K562 (cell line): ENCODE data around the gene PCSK6. TPM values are rescaled to one million over a fixed set of nuclear protein-coding genes. Genes with fewer than 3 reads are reported as not detected.
A peak's percentile ranks its signal among the peaks of the same experiment; 100 is the strongest.

Experiments used
- ATAC-seq: fragments of 200-7000 bp; cut with Tn5 transposase; 3 replicates; pipeline ENCODE4 v1.9.1; 2020; ENCODE audit warnings: moderate library complexity
- BruUV-seq: library from RNA; stranded (reverse); fragments of 400-500 nt; replicated peaks from 2 replicates; lab custom pipeline; 2021; lab: Mats Ljungman, UMichigan
- CTCF ChIA-PET: fragments of 300-600 bp; formaldehyde crosslinking; extraction: SDS; loops from one replicate; lab custom pipeline; 2021; ENCODE audit warnings: low intra/inter-chr PET ratio; lab: Yijun Ruan, JAX
- POLR2A ChIA-PET: fragments of 300-600, 350-650 bp; sonication (Branson Sonifier 250); formaldehyde crosslinking; extraction: SDS; loops from one replicate; lab custom pipeline; 2021; ENCODE audit warnings: antibody characterized with exemption, inconsistent platforms; lab: Yijun Ruan, JAX
- DNase-seq, 4 experiments: peaks; one replicate each; pipeline versions ENCODE4 v3.0.0 to v3.0.0-alpha.2; 2011 to 2018; ENCODE audit warnings: low spot score in 3 of 4, mixed read lengths in 3 of 4; ENCODE audit errors: extremely low read depth in 1 of 4
- FAIRE-seq: peaks from 2 replicates; lab custom pipeline; 2011; peaks lifted over from hg19 to GRCh38; lab: Jason Lieb, UNC
- H2AFZ ChIP-seq: 2 replicates; pipeline ENCODE4 v1.6.0; 2011; ENCODE audit warnings: low read depth, low read length, control low read depth, inconsistent platforms
- H3K27ac ChIP-seq: fragments of 200-600 bp; 3 replicates; pipeline ENCODE4 v1.8.0; 2011; ENCODE audit warnings: low read depth, mild to moderate bottlenecking, control low read depth, inconsistent platforms, low read length, moderate library complexity, mixed read lengths; ENCODE audit errors: extremely low read depth
- H3K27me3 ChIP-seq, 2 experiments: fragments of 300-600 bp in 1 of 2; 2 replicates in 1 of 2; 3 replicates in 1 of 2; pipeline versions ENCODE4 v1.6.0 to v1.8.0; 2011; ENCODE audit warnings: inconsistent platforms in 2 of 2, low read length in 2 of 2, mild to moderate bottlenecking in 1 of 2, mixed read lengths in 1 of 2, moderate library complexity in 1 of 2; ENCODE audit not compliant: control insufficient read depth in 2 of 2, insufficient read depth in 2 of 2
- H3K36me3 ChIP-seq: fragments of 300-600 bp; 3 replicates; pipeline ENCODE4 v1.8.0; 2011; ENCODE audit warnings: mild to moderate bottlenecking, low read length, inconsistent platforms; ENCODE audit not compliant: control insufficient read depth, insufficient read depth
- H3K4me1 ChIP-seq, 2 experiments: fragments of 200-600 bp in 1 of 2; replicated peaks in 1 of 2; 2 replicates in 1 of 2; 3 replicates in 1 of 2; pipeline versions ENCODE4 v1.5.1 to v1.8.0; 2011; ENCODE audit warnings: inconsistent platforms in 2 of 2, low read length in 2 of 2, mild to moderate bottlenecking in 1 of 2, mixed read lengths in 1 of 2, moderate library complexity in 1 of 2; ENCODE audit not compliant: control insufficient read depth in 2 of 2, insufficient read depth in 2 of 2
- H3K4me2 ChIP-seq: 2 replicates; pipeline ENCODE4 v1.6.1; 2011; ENCODE audit warnings: low read length, control low read depth, inconsistent platforms, mixed read lengths; ENCODE audit not compliant: insufficient read depth
- H3K4me3 ChIP-seq: fragments of 200-600 bp; sonication (generic), shearing (Covaris generic); 2 replicates; pipeline ENCODE4 v1.5.1; 2016; ENCODE audit warnings: control low read depth, inconsistent platforms
- H3K79me2 ChIP-seq: fragments of 200-600 bp; 3 replicates; pipeline ENCODE4 v1.8.0; 2011; ENCODE audit warnings: low read length, inconsistent platforms; ENCODE audit not compliant: control insufficient read depth, insufficient read depth
- H3K9ac ChIP-seq, 2 experiments: 2 replicates each; pipeline versions ENCODE4 v1.6.0 to v1.6.1; 2011; ENCODE audit warnings: low read depth in 2 of 2, low read length in 2 of 2, control low read depth in 1 of 2, inconsistent platforms in 1 of 2, mild to moderate bottlenecking in 1 of 2, mixed read lengths in 1 of 2; ENCODE audit not compliant: insufficient read depth in 1 of 2
- H3K9me1 ChIP-seq: one replicate; pipeline ENCODE4 v1.6.0; 2011; ENCODE audit warnings: inconsistent platforms, mild to moderate bottlenecking, low read length, moderate library complexity; ENCODE audit not compliant: control insufficient read depth, insufficient read depth
- H3K9me3 ChIP-seq: replicated peaks from 2 replicates; pipeline ENCODE4 v1.5.1; 2011; ENCODE audit warnings: low read depth, low read length, inconsistent platforms; ENCODE audit not compliant: control insufficient read depth, insufficient read depth
- H4K20me1 ChIP-seq: replicated peaks from 2 replicates; pipeline ENCODE4 v1.6.1; 2011; ENCODE audit warnings: low read length, inconsistent platforms, mixed read lengths; ENCODE audit not compliant: control insufficient read depth, insufficient read depth
- CC2D1A ChIP-seq: fragments of 450-650 bp; IDR thresholded peaks from 2 replicates; pipeline ENCODE4 v1.6.1; 2017; ENCODE audit warnings: mild to moderate bottlenecking
- MCM7 ChIP-seq, 2 experiments: fragments of 450-650 bp; IDR thresholded peaks; 2 replicates each; pipeline ENCODE4 v1.6.1; 2016 to 2018
- NR2C2 ChIP-seq, 2 experiments: fragments of 200-800 bp in 1 of 2; sonication (Bioruptor generic) in 1 of 2; sonication (generic) in 1 of 2; formaldehyde crosslinking in 1 of 2; IDR thresholded peaks; 2 replicates each; pipeline versions ENCODE4 v1.6.1 to v1.8.0; 2016 to 2022; ENCODE audit warnings: mild to moderate bottlenecking in 1 of 2, missing compliant biosample characterization in 1 of 2, missing genetic modification characterization in 1 of 2, missing genetic modification reagents in 1 of 2
- RBM25 ChIP-seq: fragments of 200-400 bp; formaldehyde crosslinking; IDR thresholded peaks from 2 replicates; pipeline ENCODE4 v1.6.1; 2018; ENCODE audit warnings: low read length, low read depth, moderate library complexity; ENCODE audit not compliant: severe bottlenecking
- RBM39 ChIP-seq: fragments of 200-400 bp; formaldehyde crosslinking; optimal IDR thresholded peaks from 2 replicates; pipeline ENCODE3; 2018; ENCODE audit warnings: low read depth, low read length
- SIN3A ChIP-seq, 2 experiments: fragments of 150-350 bp in 1 of 2; IDR thresholded peaks; 2 replicates each; pipeline ENCODE4 v1.6.1; 2011 to 2016; ENCODE audit warnings: borderline replicate concordance in 2 of 2, low read depth in 2 of 2, low read length in 2 of 2, mild to moderate bottlenecking in 2 of 2, moderate library complexity in 2 of 2; ENCODE audit not compliant: control insufficient read depth in 1 of 2
- SPI1 ChIP-seq: IDR thresholded peaks from 2 replicates; pipeline ENCODE4 v1.6.1; 2011; ENCODE audit warnings: low read depth, low read length, control low read depth, borderline replicate concordance
- WGBS: fragments of 100-300 bp; shearing (Covaris generic); methylation state at CpG from one replicate; pipeline ENCODE4 v1.1.6; 2016; ENCODE audit warnings: low coverage, mixed read lengths; ENCODE audit not compliant: insufficient coverage; ENCODE audit errors: missing lambda C conversion rate; 5-methylcytosine and 5-hydroxymethylcytosine counted together
- in situ Hi-C: fragments of 300-500 bp; cut with MboI; formaldehyde crosslinking; loops from 4 replicates; pipeline ENCODE4 v1.15.0; 2018; ENCODE audit warnings: inconsistent platforms, mixed read lengths
- intact Hi-C: fragments of 100-400 bp; cut with micrococcal nuclease; formaldehyde crosslinking; loops from 2 replicates; pipeline ENCODE4 v1.14.2; 2022
- polyA plus RNA-seq, 8 experiments: library from polyadenylated mRNA; depleted of rRNA in 4 of 8; stranded (reverse) in 5 of 8; unstranded in 3 of 8; fragments of >200 nt; fragmentation: Nextera tagmentation in 2 of 8; fragmentation: Illumina TruSeq in 1 of 8; extraction: Ambion mirVana in 2 of 8; extraction: Trizol in 1 of 8; gene quantifications; 2 replicates each; pipeline versions ENCODE4 v1.2.1 to v1.2.3, GENCODE V29; 2011 to 2014; ENCODE audit warnings: inconsistent platforms in 1 of 8, missing spikeins in 1 of 8
- total RNA-seq, 7 experiments: library from RNA; depleted of rRNA in 6 of 7; stranded (reverse); fragments of >200 nt in 6 of 7; fragmentation: Illumina TruSeq in 2 of 7; extraction: Trizol in 2 of 7; gene quantifications; 2 replicates each; pipeline versions ENCODE4 v1.2.1 to v1.2.3, GENCODE V29; 2011 to 2021; ENCODE audit warnings: low replicate concordance in 1 of 7
- TF ChIP-seq, protein P1 (sequence below): fragments of 450-650 bp; formaldehyde crosslinking; IDR thresholded peaks from 2 replicates; pipeline ENCODE4 v1.4.0; 2022; ENCODE audit warnings: missing genetic modification characterization
- TF ChIP-seq, protein P2 (sequence below): sonication (generic); formaldehyde crosslinking; IDR thresholded peaks from 2 replicates; pipeline ENCODE4 v1.8.0; 2022; ENCODE audit warnings: mild to moderate bottlenecking, missing genetic modification reagents

PCSK6 gene
- total and polyA plus RNA-seq, 9 of the 15 experiments (the other 6 are each of a cell fraction or from before 2014, with no cell fraction given) = 2.2 to 32.6 (median 14.5) TPM

DNA sequence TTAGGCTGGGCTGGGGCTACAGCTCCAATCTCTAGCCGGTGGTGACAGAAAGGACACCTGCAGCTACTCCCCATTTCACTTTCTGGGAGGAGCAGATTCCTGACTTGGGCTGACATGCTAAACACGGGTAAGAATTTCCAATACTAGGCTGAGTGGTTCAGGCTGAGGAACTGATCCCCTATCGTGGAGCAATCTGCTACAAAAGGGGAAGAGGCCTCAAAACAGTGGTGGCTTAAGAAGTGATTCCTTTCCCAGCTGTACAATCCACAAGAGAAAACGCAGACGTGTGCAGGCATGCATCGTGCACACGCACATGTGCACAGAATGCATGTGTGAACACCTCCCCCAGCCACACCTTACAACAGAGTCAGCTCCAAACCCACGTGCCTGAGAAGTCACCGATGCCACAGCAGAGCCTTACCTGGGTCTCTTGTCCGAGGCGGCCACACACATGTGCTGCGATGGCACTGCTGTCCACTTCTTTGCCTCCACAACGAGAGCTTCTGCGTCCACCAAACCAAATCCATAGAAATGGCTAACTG, 107.8 kb downstream of the PCSK6 start:
- no peak overlapping the region for H3K9ac ChIP-seq
- no peak overlapping the region for H3K4me2 ChIP-seq
- in situ Hi-C loops (no loop called here), intact Hi-C loops (no loop called here)
- BruUV-seq = no TSS peak
- H3K36me3 ChIP-seq = peaks cover 7% of the 10 kb centered on the region; the same call in 1 of the 3 replicates
- FAIRE-seq = no peak
- 0 out of 5 replicates have a peak, but pooled peaks cover 0 to 3% of the 10 kb centered on the region in 2 experiments for H3K4me1 ChIP-seq
- DNase-seq = no peak
- no peaks in the 10 kb centered on the region; the same call in 1 of the 2 replicates for H4K20me1 ChIP-seq
- POLR2A ChIA-PET = interaction anchor here (1.1 to 1.3 kb wide), 2 partner anchors 13 to 41 kb away, joined by 3 to 4 read pairs; no protein-coding TSS in a partner anchor
- WGBS = 35% methylated on average over 14 of the region's 14 CpGs
- peaks cover 0 to 29% of the 10 kb centered on the region in 2 experiments; a peak in 3 of 5 replicates for H3K27me3 ChIP-seq
- H3K27ac ChIP-seq = no peak overlapping the region
- no peaks in the 10 kb centered on the region for H3K79me2 ChIP-seq
- H3K9me1 ChIP-seq = peaks cover under 1% of the 10 kb centered on the region
- H2AFZ ChIP-seq = no peak overlapping the region
- no peak; the same call in 2 of the 3 replicates for ATAC-seq
- H3K9me3 ChIP-seq = no peaks in the 10 kb centered on the region
- H3K4me3 ChIP-seq = no peak overlapping the region
- CTCF ChIA-PET = no interaction called here
- TF ChIP-seq SPI1 (peak; percentile 37; the same call in 1 of the 2 replicates), NR2C2 (CRISPR knock-in tag; IDR thresholded peaks at IDR 0.05) (no peak), NR2C2 (tag; IDR thresholded peaks at IDR 0.05) (no peak), RBM39 (no peak)

DNA sequence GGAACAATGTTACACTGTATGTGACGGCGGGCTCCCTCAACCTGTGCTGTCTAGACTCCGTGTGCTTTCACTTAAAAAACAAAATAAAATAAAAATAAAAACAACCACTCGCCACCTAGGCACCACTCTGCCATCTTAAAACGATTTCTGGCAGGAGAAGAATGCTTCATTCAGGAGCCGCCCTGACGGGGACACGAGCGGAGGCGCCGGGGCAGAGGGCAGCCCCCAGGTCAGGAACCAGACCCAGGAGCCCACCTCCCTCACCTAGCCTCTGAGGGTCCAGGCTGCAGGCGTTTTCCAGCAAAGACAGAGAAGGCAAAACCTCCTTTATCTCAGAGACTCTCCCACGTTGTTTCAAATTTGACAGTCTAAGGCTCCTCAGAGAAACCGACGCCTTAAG, 109.4 kb downstream of the PCSK6 start:
- H3K4me2 ChIP-seq = no peak overlapping the region
- H2AFZ ChIP-seq = no peak overlapping the region
- 0 out of 5 replicates have a peak, but pooled peaks cover 0 to 3% of the 10 kb centered on the region in 2 experiments for H3K4me1 ChIP-seq
- peaks cover 3% of the 10 kb centered on the region; the same call in 1 of the 3 replicates for H3K36me3 ChIP-seq
- peaks cover 0 to 19% of the 10 kb centered on the region in 2 experiments; a peak in 2 of 5 replicates for H3K27me3 ChIP-seq
- POLR2A ChIA-PET = interaction anchor here (0.6 kb wide), 1 partner anchor 13 kb away, joined by 4 read pairs; no protein-coding TSS in a partner anchor
- H3K9me1 ChIP-seq = peaks cover 2% of the 10 kb centered on the region
- intact Hi-C loops (no loop called here), in situ Hi-C loops (no loop called here)
- BruUV-seq = no TSS peak
- no peak for DNase-seq
- no peaks in the 10 kb centered on the region; the same call in 1 of the 2 replicates for H4K20me1 ChIP-seq
- no peak overlapping the region for H3K27ac ChIP-seq
- no peaks in the 10 kb centered on the region for H3K79me2 ChIP-seq
- WGBS = 54% methylated on average over 15 of the region's 15 CpGs
- H3K9me3 ChIP-seq = no peaks in the 10 kb centered on the region
- no peak overlapping the region for H3K9ac ChIP-seq
- no peak overlapping the region for H3K4me3 ChIP-seq
- ATAC-seq = no peak
- no peak for FAIRE-seq
- CTCF ChIA-PET = no interaction called here
- TF ChIP-seq RBM25 (no peak), SIN3A (IDR thresholded peaks at IDR 0.05; ENCODE audit: borderline replicate concordance in 2 of 2, control insufficient read depth in 1 of 2, low read depth in 2 of 2, low read length in 2 of 2) (no peak), CC2D1A (no peak), MCM7 (IDR thresholded peaks at IDR 0.05) (no peak)
- TF ChIP-seq, protein P1, sequence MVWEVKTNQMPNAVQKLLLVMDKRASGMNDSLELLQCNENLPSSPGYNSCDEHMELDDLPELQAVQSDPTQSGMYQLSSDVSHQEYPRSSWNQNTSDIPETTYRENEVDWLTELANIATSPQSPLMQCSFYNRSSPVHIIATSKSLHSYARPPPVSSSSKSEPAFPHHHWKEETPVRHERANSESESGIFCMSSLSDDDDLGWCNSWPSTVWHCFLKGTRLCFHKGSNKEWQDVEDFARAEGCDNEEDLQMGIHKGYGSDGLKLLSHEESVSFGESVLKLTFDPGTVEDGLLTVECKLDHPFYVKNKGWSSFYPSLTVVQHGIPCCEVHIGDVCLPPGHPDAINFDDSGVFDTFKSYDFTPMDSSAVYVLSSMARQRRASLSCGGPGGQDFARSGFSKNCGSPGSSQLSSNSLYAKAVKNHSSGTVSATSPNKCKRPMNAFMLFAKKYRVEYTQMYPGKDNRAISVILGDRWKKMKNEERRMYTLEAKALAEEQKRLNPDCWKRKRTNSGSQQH (CRISPR knock-in tag) = no peak
- TF ChIP-seq, protein P2, sequence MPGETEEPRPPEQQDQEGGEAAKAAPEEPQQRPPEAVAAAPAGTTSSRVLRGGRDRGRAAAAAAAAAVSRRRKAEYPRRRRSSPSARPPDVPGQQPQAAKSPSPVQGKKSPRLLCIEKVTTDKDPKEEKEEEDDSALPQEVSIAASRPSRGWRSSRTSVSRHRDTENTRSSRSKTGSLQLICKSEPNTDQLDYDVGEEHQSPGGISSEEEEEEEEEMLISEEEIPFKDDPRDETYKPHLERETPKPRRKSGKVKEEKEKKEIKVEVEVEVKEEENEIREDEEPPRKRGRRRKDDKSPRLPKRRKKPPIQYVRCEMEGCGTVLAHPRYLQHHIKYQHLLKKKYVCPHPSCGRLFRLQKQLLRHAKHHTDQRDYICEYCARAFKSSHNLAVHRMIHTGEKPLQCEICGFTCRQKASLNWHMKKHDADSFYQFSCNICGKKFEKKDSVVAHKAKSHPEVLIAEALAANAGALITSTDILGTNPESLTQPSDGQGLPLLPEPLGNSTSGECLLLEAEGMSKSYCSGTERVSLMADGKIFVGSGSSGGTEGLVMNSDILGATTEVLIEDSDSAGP (CRISPR knock-in tag) = no peak
